ENCODE measurements around the gene IFNGR1.

The IFNGR1 gene

GRCh38 chr6:137175868-137176245 lies 43.3 kb downstream of the IFNGR1 start:
- TF ChIP-seq CTCF (IDR thresholded peaks at IDR 0.05; ENCODE audit: low read depth, low read length), result no peak
- no peak overlapping the region for H3K4me3 ChIP-seq (ENCODE audit: low read depth, low read length)

- H3K4me3 ChIP-seq (ENCODE audit: low read depth, low read length), result no peak overlapping the region
These were observed 43.9 kb downstream of the IFNGR1 start for GRCh38 chr6:137175157-137175867.

DNA sequence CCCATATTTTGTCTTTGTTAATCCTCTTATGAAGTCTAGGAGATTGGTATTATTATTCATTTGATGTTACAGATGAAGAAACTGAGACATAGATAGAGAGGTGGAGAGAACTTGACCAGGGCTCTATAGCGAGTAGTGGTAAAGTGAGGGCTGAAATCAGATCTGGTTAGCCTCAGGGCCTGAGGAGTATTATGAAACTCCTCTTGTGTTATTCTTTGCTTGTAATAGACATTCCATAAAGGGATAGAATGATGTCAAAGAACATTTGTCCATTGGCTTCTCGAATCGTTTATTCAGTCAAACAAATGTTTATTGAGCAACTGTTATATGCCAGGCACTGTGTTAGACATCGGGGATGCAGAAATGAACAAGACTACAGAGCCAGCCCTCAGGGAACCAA lies 45.7 kb downstream of the IFNGR1 start, which contains the start of gene IL22RA2:
IL22RA2 (minus strand) TSS at position 144 of the 400 bp plus-strand sequence. CDS start 11,895 bp downstream, outside the sequence.
- TF ChIP-seq CTCF (IDR thresholded peaks at IDR 0.05; ENCODE audit: low read depth, low read length), result no peak
- H3K4me3 ChIP-seq (ENCODE audit: low read depth, low read length), result no peak within 1 kb of the TSS

More at GRCh38 chr6:137175157-137175867, 43.9 kb downstream of the IFNGR1 start:
- no peak for TF ChIP-seq CTCF (IDR thresholded peaks at IDR 0.05; ENCODE audit: low read depth, low read length)

DNA sequence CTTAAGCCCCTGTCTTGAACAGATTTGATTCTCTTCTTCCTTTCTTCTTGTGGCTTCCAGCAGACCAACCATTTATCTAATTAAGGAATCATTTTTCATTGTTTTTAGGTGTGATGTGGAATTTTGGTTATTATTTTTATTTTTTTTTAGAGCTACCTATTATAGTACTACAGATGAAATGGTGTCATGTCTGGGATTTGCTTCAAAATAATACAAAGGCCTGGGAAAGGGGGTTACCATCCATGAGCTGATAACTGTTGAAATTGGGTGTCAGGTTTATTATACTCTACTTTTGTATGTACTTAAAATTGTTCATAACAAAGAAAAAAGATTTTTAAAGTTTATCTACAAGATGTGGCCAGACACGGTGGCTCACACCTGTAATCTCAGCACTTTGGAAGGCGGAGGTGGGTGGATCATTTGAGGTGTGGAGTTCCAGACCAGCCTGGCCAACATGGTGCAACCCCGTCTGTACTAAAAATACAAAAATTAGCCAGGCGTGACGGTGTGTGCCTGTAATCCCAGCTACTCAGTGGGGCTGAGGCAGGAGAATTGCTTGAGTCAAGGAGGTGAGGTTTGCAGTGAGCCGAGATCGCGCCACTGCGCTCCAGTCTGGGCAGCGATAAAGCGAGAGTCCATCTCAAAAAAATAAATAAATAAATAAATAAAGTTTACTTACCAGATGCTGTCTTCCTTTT lies 46.3 kb downstream of the IFNGR1 start:
- no peak for TF ChIP-seq CTCF (IDR thresholded peaks at IDR 0.05; ENCODE audit: low read depth, low read length)
- no peak overlapping the region for H3K4me3 ChIP-seq (ENCODE audit: low read depth, low read length)

DNA sequence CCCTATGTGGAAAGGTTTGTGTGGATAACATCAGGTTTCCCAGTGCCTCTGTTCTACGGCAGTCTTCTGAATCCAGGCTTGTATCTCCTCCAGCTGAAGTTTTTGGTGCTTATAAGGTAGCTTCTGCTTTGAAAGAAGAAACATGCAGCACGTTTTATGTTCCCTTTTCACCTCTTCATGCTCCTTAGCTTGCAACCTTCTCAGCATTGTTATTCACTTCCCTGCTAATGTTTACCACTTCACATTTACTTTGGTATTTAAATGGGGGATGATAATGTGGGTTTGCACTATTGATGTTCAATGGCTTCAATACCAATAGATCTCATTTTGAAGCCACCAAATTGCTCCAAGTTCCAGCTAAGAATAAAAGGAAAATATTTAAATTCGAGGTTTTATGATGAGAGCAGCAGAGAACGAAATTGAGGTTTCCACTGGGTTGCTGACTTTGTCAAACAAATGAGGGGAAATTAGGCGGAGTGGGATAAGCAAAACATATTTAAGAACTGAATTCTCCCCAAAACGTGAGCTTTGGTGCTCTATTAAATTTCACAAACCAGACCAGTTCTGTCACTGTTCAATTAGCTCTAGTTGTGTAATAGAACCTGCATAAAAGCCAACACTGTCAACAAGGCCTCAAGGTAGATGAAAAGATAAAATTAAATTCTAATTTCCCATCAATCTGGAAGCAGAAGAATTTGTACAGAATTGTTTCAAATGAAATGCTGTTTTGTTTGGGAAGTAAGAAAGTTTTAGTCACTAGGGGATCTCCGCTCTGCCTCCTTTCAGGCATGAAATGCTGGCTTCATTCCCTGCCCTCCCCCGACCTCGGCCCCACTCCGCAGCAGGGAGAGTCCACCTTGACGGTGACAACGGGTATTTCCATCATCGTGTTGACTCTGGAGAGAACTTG lies 47.1 kb downstream of the IFNGR1 start:
- no peak overlapping the region for H3K4me3 ChIP-seq (ENCODE audit: low read depth, low read length)
- no peak for TF ChIP-seq CTCF (IDR thresholded peaks at IDR 0.05; ENCODE audit: low read depth, low read length)

DNA sequence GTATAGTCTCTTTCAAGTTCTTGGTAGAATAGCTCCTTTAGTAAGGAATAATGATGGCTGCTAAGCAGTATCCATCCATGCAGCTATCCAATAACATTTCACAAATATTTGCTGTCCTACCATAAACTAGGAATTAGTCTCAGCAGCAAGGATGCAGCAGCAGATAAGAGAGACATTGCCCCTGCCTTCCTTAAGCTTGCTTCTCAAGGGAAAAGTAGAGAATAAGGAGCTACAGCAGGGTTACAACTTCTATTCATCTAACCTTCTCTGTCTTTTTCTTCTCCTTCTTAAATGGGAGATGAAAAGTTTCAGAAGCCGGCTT lies 48.2 kb downstream of the IFNGR1 start:
- TF ChIP-seq CTCF (IDR thresholded peaks at IDR 0.05; ENCODE audit: low read depth, low read length), result no peak
- no peak overlapping the region for H3K4me3 ChIP-seq (ENCODE audit: low read depth, low read length)
